ENCODE data around the gene GALNT13. TPM values are rescaled to one million over a fixed set of nuclear protein-coding genes. Genes with fewer than 3 reads are reported as not detected.

Gene GALNT13
- polyA plus RNA-seq, 3 donors = not detected

- no peak overlapping the region for H3K4me3 Mint-ChIP-seq
- H3K27ac Mint-ChIP-seq = no peak overlapping the region
- Histone ChIP-seq H3K4me3 (replicated peaks in 1 of 3; ENCODE audit: low read depth in 2 of 3, low read length in 3 of 3) (no peak overlapping the region), H3K4me1 (ENCODE audit: control insufficient read depth in 1 of 2, insufficient read depth in 2 of 2, low read length in 2 of 2) (no peaks in the 10 kb centered on the region), H3K9ac (ENCODE audit: insufficient read depth, low read length, poor library complexity, severe bottlenecking) (no peak overlapping the region), H4K20me1 (ENCODE audit: insufficient read depth, low read length) (no peaks in the 10 kb centered on the region), H3K4me2 (replicated peaks; ENCODE audit: extremely low read depth, low read length, poor library complexity, severe bottlenecking) (no peak overlapping the region), H3K79me2 (ENCODE audit: insufficient read depth, low read length) (no peaks in the 10 kb centered on the region), H2AFZ (ENCODE audit: insufficient read depth, low read depth, low read length, poor library complexity, severe bottlenecking) (no peak overlapping the region), H3K27me3 (ENCODE audit: control insufficient read depth in 2 of 2, insufficient read depth in 2 of 2, low read length in 2 of 2) (no peaks in the 10 kb centered on the region), H3K9me3 (replicated peaks in 1 of 2; ENCODE audit: control insufficient read depth in 1 of 2, insufficient read depth in 1 of 2, low read length in 2 of 2) (no peaks in the 10 kb centered on the region), H3K36me3 (replicated peaks in 1 of 2; ENCODE audit: control insufficient read depth in 1 of 2, insufficient read depth in 2 of 2, low read length in 2 of 2) (no peaks in the 10 kb centered on the region), H3K27ac (ENCODE audit: low read depth in 1 of 2, low read length in 2 of 2) (no peak overlapping the region)
- no peaks in the 10 kb centered on the region for H3K36me3 Mint-ChIP-seq
- no peak for TF ChIP-seq CTCF (IDR thresholded peaks at IDR 0.05)
- H3K27me3 Mint-ChIP-seq (ENCODE audit: low read depth in 3 of 3) = peaks cover 0 to 2% (median 0%) of the 10 kb centered on the region in 3 donors
- no peak for DNase-seq
- intact Hi-C loops (cut with micrococcal nuclease) = no loop called here
- H3K4me1 Mint-ChIP-seq = no peaks in the 10 kb centered on the region
- peaks cover 2 to 11% (median 3%) of the 10 kb centered on the region in 7 donors for H3K9me3 Mint-ChIP-seq
Measured at GRCh38 chr2:154497019-154497418, 625.3 kb downstream of the GALNT13 start.

All from CD14-positive monocyte (primary cell).